Endothelial cell of umbilical vein (primary cell): ENCODE data around the gene PCDH20. TPM values are rescaled to one million over a fixed set of nuclear protein-coding genes. Genes with fewer than 3 reads are reported as not detected.

ENCODE experiments used
- BruUV-seq: library from RNA; stranded (reverse); fragments of 400-500 nt; replicated peaks from 2 replicates; lab custom pipeline; 2021; lab: Mats Ljungman, UMichigan
- CTCF ChIA-PET: fragments of 300-600, 350-600 bp; sonication (Branson Sonifier 250); formaldehyde crosslinking; loops from one replicate; lab custom pipeline; 2021; ENCODE audit warnings: antibody characterized with exemption, inconsistent platforms; lab: Charles Lee
- POLR2A ChIA-PET: fragments of 300-600, 350-600 bp; sonication (Branson Sonifier 250); formaldehyde crosslinking; loops from one replicate; lab custom pipeline; 2021; ENCODE audit warnings: antibody characterized with exemption, inconsistent platforms; lab: Charles Lee
- DNase-seq: peaks from one replicate; pipeline ENCODE4 v3.0.0-alpha.2; 2011; ENCODE audit warnings: low read depth, low spot score
- FAIRE-seq: peaks from 2 replicates; lab custom pipeline; 2011; peaks lifted over from hg19 to GRCh38; lab: Jason Lieb, UNC
- H2AFZ ChIP-seq: 2 replicates; pipeline ENCODE4 v1.6.0; 2012; ENCODE audit warnings: low read depth, low read length, control low read depth, inconsistent platforms
- H3K27ac ChIP-seq: 2 replicates; pipeline ENCODE4 v1.5.1; 2011; ENCODE audit warnings: low read depth, mild to moderate bottlenecking, control low read depth, low read length, moderate library complexity; ENCODE audit not compliant: insufficient read depth
- H3K27me3 ChIP-seq, 2 experiments: 2 replicates each; pipeline versions ENCODE4 v1.6.0 to v1.6.1; 2011; ENCODE audit warnings: low read length in 2 of 2, mixed read lengths in 1 of 2; ENCODE audit not compliant: control insufficient read depth in 2 of 2, insufficient read depth in 2 of 2
- H3K36me3 ChIP-seq, 2 experiments: 2 replicates in 1 of 2; 3 replicates in 1 of 2; pipeline ENCODE4 v1.5.1; 2011; ENCODE audit warnings: low read length in 2 of 2, mild to moderate bottlenecking in 1 of 2, moderate library complexity in 1 of 2; ENCODE audit not compliant: control insufficient read depth in 2 of 2, insufficient read depth in 2 of 2; ENCODE audit errors: extremely low read depth in 1 of 2
- H3K4me1 ChIP-seq: 3 replicates; pipeline ENCODE4 v1.5.1; 2011; ENCODE audit warnings: mild to moderate bottlenecking, low read length; ENCODE audit not compliant: control insufficient read depth, insufficient read depth; ENCODE audit errors: extremely low read depth
- H3K4me2 ChIP-seq: 2 replicates; pipeline ENCODE4 v1.6.1; 2011; ENCODE audit warnings: low read length, control low read depth, mixed read lengths; ENCODE audit not compliant: insufficient read depth
- H3K4me3 ChIP-seq, 3 experiments: fragments of 200-600 bp in 1 of 3; sonication (generic), shearing (Covaris generic) in 1 of 3; replicated peaks in 1 of 3; 2 replicates each; pipeline ENCODE4 v1.5.1; 2011 to 2016; ENCODE audit warnings: control low read depth in 3 of 3, low read length in 3 of 3, mild to moderate bottlenecking in 2 of 3, inconsistent platforms in 1 of 3, low read depth in 1 of 3, moderate library complexity in 1 of 3; ENCODE audit not compliant: insufficient read depth in 1 of 3
- H3K79me2 ChIP-seq: 2 replicates; pipeline ENCODE4 v1.6.0; 2012; ENCODE audit warnings: low read length, inconsistent platforms; ENCODE audit not compliant: control insufficient read depth, insufficient read depth
- H3K9ac ChIP-seq: replicated peaks from 2 replicates; pipeline ENCODE3; 2011; ENCODE audit warnings: low read length, control low read depth; ENCODE audit not compliant: insufficient read depth; ENCODE audit errors: extremely low read depth
- H3K9me1 ChIP-seq: replicated peaks from 3 replicates; pipeline ENCODE4 v1.6.0; 2011; ENCODE audit warnings: mild to moderate bottlenecking, low read length; ENCODE audit not compliant: control insufficient read depth, insufficient read depth; ENCODE audit errors: extremely low read depth
- H3K9me3 ChIP-seq: replicated peaks from 2 replicates; pipeline ENCODE4 v1.5.1; 2012; ENCODE audit warnings: low read length, inconsistent platforms; ENCODE audit not compliant: control insufficient read depth, insufficient read depth
- H4K20me1 ChIP-seq: replicated peaks from 2 replicates; pipeline ENCODE3; 2011; ENCODE audit warnings: mild to moderate bottlenecking, low read length; ENCODE audit not compliant: control insufficient read depth, insufficient read depth; ENCODE audit errors: extremely low read depth
- CTCF ChIP-seq, 2 donors: IDR thresholded peaks; 1 replicate in 1 of 2; 2 replicates in 1 of 2; pipeline ENCODE4 v1.5.1; 2011; ENCODE audit warnings: low read length in 2 of 2, mild to moderate bottlenecking in 2 of 2, moderate library complexity in 2 of 2, control low read depth in 1 of 2, inconsistent platforms in 1 of 2, low read depth in 1 of 2; ENCODE audit not compliant: insufficient read depth in 1 of 2; ENCODE audit errors: extremely low read depth in 1 of 2
- EZH2 ChIP-seq: IDR thresholded peaks from 2 replicates; pipeline ENCODE4 v1.6.1; 2012; ENCODE audit warnings: borderline replicate concordance, low read depth, mild to moderate bottlenecking, moderate library complexity, low read length, inconsistent platforms; ENCODE audit not compliant: severe bottlenecking
- FOS ChIP-seq: IDR thresholded peaks from 2 replicates; pipeline ENCODE4 v1.6.1; 2011; ENCODE audit warnings: mild to moderate bottlenecking, low read length, moderate library complexity, borderline replicate concordance; ENCODE audit not compliant: insufficient read depth
- GATA2 ChIP-seq: IDR thresholded peaks from 2 replicates; pipeline ENCODE4 v1.7.0; 2011; ENCODE audit warnings: low read depth, mild to moderate bottlenecking, moderate library complexity, mixed read lengths, low read length; ENCODE audit not compliant: insufficient read length, insufficient read depth
- JUN ChIP-seq: IDR thresholded peaks from 2 replicates; pipeline ENCODE4 v1.6.1; 2011; ENCODE audit warnings: borderline replicate concordance, low read depth; ENCODE audit not compliant: insufficient read length, insufficient read depth
- MAX ChIP-seq: IDR thresholded peaks from 2 replicates; pipeline ENCODE4 v1.6.1; 2011; ENCODE audit not compliant: insufficient read depth, insufficient read length
- MYC ChIP-seq: IDR thresholded peaks from one replicate; pipeline ENCODE4 v1.6.1; 2011; ENCODE audit warnings: mild to moderate bottlenecking, low read depth, low read length
- POLR2A ChIP-seq: IDR thresholded peaks from 2 replicates; pipeline ENCODE4 v1.6.1; 2012; ENCODE audit warnings: low read depth, mild to moderate bottlenecking, control low read depth, low read length
- POLR2AphosphoS5 ChIP-seq: IDR thresholded peaks from 2 replicates; pipeline ENCODE4 v1.6.1; 2012; ENCODE audit warnings: low read depth, mild to moderate bottlenecking, control low read depth, low read length, moderate library complexity; ENCODE audit not compliant: insufficient read depth
- dilution Hi-C: fragments of 300-500 bp; cut with MboI; formaldehyde crosslinking; loops from one replicate; pipeline ENCODE4 v1.15.0; 2019; ENCODE audit warnings: low sequenced_read_pairs; ENCODE audit not compliant: extremely low pct_ligation_motif_present
- intact Hi-C: fragments of 100-400 bp; cut with micrococcal nuclease; formaldehyde crosslinking; loops from one replicate; pipeline ENCODE4 v1.10.0; 2022
- polyA plus RNA-seq, 4 experiments: library from polyadenylated mRNA; depleted of rRNA in 3 of 4; stranded (reverse) in 3 of 4; unstranded in 1 of 4; fragments of >200 nt; gene quantifications; 2 replicates each; pipeline versions ENCODE4 v1.2.1 to v1.2.3, GENCODE V29; 2011 to 2012; ENCODE audit warnings: missing spikeins in 1 of 4
- total RNA-seq: library from RNA; stranded (reverse); gene quantifications from 2 replicates; pipeline ENCODE4 v1.2.3, GENCODE V29; 2021

PCDH20 gene
- total and polyA plus RNA-seq, 2 donors (not counting 3 experiments of a cell fraction or from before 2014, with no cell fraction given): 0.01 TPM; not detected in 1

- H3K27me3 ChIP-seq: peaks cover 0 to 4% of the 10 kb centered on the region in 2 experiments
- no peak overlapping the region for H2AFZ ChIP-seq
- DNase-seq (no peak), FAIRE-seq (no peak)
- TF ChIP-seq EZH2 (no peak), FOS (no peak), POLR2A (no peak), JUN (no peak), POLR2AphosphoS5 (no peak), MYC (no peak), MAX (no peak), GATA2 (no peak), CTCF (IDR thresholded peaks at IDR 0.05; ENCODE audit: extremely low read depth in 1 of 2, insufficient read depth in 1 of 2, low read depth in 1 of 2, low read length in 2 of 2) (no peak)
- POLR2A ChIA-PET: no interaction called here
- H3K36me3 ChIP-seq: no peaks in the 10 kb centered on the region
- no TSS peak for BruUV-seq
- intact Hi-C loops (no loop called here), dilution Hi-C loops (no loop called here)
- no peaks in the 10 kb centered on the region for H3K9me1 ChIP-seq
- no peaks in the 10 kb centered on the region for H3K4me1 ChIP-seq
- no peaks in the 10 kb centered on the region for H4K20me1 ChIP-seq
- H3K9ac ChIP-seq: no peak overlapping the region
- no peaks in the 10 kb centered on the region for H3K9me3 ChIP-seq
- H3K4me2 ChIP-seq: no peak overlapping the region
- no peak overlapping the region for H3K27ac ChIP-seq
- H3K4me3 ChIP-seq: no peak overlapping the region
- H3K79me2 ChIP-seq: no peaks in the 10 kb centered on the region
- CTCF ChIA-PET: no interaction called here
Measured at GRCh38 chr13:61406275-61406674, 9.4 kb downstream of the PCDH20 start.
